ENCODE results near the gene PC.

DNA sequence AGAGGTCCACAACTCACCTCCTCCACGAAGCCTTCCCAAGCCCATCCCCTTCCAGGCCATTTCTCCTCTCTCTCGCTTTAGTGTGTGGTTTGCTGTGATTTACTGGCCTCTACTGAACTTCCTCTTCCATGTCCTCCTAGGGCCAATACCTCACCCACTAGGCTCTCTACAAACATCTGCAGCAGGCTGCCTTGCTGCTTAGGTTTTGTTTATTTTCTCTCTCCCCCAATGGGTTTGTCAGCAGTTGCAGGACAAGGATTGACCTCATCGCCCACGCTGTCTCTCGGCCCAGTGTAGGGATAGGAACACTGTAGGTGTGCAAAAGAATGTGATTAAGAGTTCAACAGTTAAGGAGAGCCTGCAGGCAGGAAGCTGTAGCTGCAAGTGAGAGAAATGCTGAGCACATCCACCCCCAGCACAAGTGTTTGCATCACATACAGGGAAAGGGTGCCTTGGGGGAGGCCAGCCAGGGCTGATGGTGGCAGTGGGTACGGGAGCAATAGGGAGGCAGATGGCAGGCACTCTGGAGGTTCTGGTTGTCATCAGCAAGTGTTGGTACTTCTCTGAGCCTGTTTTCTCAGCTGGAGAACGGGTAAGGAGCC, 1.4 kb downstream of the PC start:
- TF ChIP-seq, protein P1, sequence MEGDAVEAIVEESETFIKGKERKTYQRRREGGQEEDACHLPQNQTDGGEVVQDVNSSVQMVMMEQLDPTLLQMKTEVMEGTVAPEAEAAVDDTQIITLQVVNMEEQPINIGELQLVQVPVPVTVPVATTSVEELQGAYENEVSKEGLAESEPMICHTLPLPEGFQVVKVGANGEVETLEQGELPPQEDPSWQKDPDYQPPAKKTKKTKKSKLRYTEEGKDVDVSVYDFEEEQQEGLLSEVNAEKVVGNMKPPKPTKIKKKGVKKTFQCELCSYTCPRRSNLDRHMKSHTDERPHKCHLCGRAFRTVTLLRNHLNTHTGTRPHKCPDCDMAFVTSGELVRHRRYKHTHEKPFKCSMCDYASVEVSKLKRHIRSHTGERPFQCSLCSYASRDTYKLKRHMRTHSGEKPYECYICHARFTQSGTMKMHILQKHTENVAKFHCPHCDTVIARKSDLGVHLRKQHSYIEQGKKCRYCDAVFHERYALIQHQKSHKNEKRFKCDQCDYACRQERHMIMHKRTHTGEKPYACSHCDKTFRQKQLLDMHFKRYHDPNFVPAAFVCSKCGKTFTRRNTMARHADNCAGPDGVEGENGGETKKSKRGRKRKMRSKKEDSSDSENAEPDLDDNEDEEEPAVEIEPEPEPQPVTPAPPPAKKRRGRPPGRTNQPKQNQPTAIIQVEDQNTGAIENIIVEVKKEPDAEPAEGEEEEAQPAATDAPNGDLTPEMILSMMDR (conservative IDR thresholded peaks at IDR 0.05; ENCODE audit: low read depth in 2 of 2) = peak in 1 of 2 experiments; percentile 9; a peak in 1 of 4 replicates
- no peak for TF ChIP-seq POLR2AphosphoS5 (IDR thresholded peaks at IDR 0.05; ENCODE audit: low read depth)
